T-helper 1 cell treated with Interleukin-12 subunit alpha and Interleukin-12 subunit beta and Interleukin-4 antibody, amounts not matched to agents 30 ng/mL and 1 ng/mL, for 36 hours (primary cell): ENCODE results near the gene TMEM79. TPM values are rescaled to one million over a fixed set of nuclear protein-coding genes. Genes with fewer than 3 reads are reported as not detected.

Source experiments
- intact Hi-C: fragments of 100-400 bp; cut with micrococcal nuclease; formaldehyde crosslinking; loops from one replicate; pipeline ENCODE4 v1.15.1; 2024
- total RNA-seq: library from RNA; stranded (reverse); gene quantifications from 2 replicates; pipeline ENCODE4 v1.2.3, GENCODE V29; 2022

Gene TMEM79
- total RNA-seq, 1 donor from 2014 or later: 8.4 TPM

DNA sequence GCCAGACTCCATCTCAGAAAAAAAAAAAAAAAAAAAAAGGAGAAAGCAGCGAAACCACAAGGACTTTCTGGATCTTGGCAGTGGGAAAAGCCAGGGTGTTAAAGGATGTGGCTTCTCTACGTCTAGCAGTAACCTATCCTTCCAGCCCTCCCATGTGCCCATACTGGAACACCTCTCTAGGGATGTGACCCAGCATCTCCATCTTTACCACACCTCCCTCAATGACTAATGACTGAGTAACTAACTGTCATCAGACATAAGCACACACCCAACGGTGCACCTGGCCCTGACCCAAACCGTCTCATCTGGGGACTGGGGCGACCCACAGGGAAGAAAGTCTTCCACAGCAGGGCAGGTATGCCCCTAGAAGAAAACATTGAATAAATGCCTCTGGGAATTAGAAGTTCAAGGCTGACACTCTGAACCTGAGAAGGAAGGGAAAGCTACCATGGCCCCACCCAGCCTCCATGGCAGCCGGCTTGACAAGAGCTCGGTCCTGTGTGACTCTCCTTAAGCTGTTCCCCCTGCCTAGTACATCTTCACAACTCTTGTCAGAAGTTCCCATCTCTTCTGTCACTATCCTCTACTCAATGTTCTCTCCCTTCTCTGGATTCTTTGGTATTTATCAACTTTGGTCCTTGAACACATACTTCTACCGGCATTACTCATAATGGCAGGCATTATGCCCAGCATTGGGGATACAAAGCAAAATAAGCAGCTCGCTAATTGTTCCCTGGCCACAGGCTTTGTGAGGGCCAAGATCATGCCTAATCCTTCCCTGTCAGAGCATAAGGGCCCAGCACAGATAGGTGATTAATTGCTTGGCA lies 21.5 kb upstream of the TMEM79 start:
- intact Hi-C loops: no loop called here

DNA sequence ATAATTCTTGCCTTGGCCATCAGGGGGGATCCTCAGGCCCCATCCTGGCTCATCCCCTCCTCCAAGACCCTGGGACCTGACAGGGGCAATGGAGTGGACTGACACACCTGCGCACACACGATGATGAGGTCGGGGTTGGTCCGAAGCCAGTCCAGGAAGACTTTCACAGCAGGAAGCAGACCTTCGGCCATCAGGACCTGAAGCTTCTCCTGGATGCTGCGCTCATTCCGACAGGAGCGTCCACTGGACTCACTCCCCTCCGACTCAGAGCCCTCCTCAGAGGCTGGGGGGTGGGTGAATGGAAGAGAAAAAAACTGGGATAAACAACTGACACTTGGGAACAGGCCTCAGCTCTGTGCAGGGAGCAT lies 20.9 kb upstream of the TMEM79 start:
- intact Hi-C loops: no loop called here

DNA sequence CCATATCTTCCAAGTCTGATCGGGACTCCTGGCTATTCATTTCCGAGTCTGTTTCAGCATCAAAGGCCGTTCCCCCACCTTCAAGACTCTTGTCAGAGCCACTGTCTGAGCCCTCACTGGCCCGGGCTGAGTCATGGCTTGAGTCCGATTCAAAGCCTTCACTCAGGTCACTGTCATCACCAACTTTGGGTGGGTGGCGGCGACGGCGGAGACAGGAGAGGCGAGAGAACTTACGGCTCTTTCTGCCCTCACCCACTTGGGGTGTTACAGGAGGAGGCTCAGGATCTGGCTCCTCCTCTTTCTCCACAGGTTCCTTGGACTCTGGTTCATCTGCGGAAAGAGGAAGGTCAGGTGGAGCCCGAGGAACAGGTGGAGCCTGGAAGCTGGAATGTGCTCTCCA lies 18.1 kb upstream of the TMEM79 start:
- intact Hi-C loops: no loop called here

DNA sequence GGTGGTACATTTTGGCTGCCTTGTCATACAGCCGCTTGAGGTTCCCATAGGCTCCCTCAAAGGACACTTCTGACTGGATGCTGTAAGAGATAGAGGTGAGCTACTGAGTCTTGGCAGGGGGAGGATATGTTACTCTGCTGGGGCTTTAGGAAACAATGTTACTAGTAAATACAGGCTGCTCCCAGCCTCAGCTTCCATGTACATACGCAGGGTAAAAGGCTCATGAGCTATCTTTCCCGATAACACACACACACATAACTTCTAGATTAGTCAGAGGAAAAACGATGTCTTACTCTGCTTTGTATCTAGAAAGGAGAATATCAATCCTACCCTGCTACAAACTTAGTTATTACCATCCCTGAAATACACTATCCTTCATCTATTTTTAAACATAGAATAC lies 15.8 kb upstream of the TMEM79 start:
- intact Hi-C loops: no loop called here

DNA sequence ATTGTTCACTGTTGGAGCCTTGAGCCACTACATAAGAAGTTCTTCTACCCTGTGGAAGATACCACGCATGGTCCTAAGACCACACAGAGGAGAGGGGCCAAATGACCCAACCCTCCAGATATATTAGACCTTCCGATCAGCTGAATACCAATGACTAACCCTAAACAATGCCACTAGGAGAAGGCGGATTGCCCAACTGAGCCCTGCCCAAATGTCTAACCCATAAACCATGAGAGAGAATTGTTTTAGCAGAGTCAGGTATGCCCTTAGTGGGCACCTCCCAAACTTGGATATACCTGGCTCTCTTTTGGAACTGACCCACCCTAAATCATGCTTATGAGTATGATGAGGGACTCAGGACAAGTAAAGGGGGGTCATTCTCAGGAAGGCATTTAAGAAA lies 13.8 kb upstream of the TMEM79 start:
- intact Hi-C loops: no loop called here

DNA sequence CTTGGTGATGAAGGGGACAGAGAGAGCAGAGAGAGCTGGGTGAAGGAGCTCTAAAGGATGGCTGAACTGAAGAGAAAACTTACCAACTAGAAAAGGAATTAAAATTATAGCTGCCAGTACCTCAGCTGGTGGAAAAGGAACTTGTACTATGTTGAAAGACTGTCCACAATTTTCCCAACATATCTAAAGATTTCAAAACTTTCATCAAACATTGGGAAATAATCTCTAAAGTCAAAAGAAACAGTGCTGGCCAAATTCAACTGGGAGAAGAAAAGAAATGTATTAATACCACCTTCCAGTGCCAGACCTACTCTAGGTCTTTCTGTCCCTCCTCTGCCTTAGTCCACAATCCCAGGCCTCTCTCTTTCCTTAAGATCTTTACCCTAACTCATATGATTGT lies 7.6 kb upstream of the TMEM79 start:
- intact Hi-C loops: no loop called here

DNA sequence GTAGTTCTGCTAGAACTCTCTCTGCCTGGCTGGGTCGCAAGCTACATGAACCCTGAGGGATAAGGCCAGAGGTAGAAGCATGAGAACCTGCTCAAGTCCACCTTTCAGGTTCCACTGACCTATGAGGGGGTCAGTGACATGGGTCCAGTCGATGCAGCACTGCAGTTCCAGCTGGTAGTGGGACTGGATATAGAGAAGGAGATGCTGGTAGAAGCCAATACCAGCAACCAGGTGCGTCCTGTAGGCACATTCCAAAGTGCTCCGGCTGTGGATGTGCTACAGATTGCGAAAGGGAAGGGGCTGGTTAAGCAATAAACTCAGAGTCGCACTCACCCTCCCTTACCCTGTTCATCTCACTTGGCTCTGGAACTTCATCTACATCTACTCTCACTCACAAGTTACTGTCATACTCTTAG lies 7.2 kb upstream of the TMEM79 start:
- intact Hi-C loops: no loop called here

DNA sequence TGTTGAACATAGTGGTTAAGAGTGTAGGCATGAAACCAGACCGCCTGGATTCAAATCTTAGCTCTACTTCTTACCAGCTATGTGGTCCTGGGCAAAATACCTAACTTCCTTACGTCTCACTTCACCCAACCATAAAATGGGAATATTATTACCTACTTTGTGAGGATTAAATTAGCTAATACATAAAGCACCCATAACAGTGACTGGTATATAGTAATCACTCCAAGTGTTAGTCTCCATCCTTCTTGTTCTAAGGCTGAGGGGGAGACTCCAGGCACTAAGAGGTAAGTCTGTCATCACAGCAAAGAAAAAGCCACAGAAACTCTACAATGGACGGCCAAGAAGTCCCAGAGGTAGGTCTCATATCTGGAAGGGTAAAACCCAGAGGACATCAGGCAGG lies 4.3 kb upstream of the TMEM79 start:
- intact Hi-C loops: loop anchor here (5.0 kb wide), 3 partner anchors 368 to 1008 kb away; partner anchors contain the start of genes CLK2 and RIT1

DNA sequence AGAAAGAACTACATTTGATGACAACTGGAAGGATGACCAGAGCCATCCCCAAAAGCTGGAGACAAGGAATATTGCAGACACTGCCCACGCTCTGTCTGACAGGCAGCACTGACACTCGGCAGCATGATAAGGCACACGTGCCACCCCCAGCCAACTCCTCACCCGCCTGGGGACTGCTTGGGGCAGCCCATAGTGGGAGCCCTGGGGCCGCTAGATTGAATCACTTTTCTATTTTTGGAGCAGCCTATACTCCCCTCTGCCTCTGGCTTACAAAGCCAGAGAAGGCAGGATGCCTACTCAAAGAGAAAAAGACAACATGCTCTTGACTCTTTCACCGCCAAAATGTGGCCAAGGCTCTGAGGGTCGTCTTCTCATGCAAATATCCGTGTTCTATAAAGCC lies 2.8 kb upstream of the TMEM79 start:
- intact Hi-C loops: loop anchor here (5.0 kb wide), 3 partner anchors 369 to 1009 kb away; partner anchors contain the start of genes CLK2 and RIT1

DNA sequence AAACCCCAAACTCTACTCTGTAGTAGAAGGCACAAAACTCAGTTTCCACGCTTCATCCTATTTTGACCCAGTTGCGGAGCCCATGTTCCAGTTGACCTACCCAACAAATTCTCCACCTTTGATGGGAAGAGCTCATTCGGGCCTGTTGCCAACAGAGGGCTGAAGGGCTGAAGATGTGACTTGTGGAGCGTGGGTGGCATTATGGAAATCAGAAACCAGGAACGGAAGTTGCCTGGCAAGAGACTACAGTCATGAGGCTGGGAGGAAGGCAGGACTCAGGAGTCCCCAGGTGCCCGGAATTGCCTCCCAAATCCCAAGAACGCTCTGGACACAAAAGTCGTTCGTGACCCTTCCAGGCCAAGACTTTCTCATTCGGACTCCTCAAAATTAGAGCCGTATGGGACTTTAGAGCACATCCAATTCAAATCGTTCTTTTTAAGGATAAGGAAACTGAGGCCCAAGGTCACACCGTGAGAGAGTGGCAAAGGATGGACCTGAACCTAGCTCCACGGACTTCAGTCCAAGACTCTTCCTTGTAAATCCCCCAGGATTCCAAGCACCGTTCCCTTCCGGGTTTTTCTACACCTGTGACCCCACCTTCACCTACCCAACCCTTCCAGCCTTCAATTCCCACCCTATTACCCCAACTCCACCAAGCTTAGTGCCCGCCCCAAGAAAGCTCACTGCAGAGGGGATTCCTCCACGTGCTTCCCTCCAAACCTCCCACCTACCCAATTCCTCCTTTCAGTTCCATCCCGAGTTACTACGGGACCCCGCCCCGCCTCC lies 2.2 kb upstream of the TMEM79 start:
- intact Hi-C loops: loop anchor here (1.0 to 5.0 kb wide), 12 partner anchors 56 to 1010 kb away; partner anchors contain the start of genes CCT3, CLK2, GON4L and KHDC4

DNA sequence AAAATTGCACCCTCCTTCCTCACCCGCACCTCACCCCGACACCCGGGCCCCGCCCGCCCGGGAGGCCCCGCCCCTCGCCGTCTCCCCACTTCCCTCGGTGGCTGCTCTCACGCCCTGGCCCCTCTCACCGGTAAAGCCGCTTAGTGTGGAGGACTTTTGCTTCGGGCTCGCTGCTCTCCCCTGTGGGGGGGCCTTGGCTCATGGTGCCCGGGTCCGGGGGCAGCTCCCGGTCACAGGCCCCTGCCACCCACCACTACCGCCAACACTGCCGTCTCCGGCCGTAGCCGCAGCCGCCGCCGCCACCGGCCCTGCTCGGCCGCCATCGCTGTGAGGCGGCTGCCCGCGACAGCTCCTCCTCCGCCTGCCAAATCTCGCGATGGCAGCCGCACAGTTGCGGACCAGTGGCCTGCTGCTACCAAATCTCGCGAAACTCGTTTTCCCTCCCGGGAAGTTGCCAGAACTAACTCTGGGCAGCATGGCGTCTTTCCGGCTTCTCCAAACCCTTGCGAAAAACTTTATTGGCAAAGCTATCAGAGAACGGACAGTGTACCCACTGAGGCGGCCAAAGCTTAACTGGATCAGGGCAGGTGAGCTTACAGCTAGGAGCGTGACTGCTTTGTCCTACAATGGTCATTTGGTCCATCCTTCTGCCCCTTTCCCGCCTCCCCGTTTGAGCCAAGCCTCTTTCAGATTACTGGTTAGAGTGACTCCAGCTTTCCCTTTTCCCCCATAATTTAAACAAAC lies 1.5 kb upstream of the TMEM79 start, which contains the start of gene SMG5:
SMG5 (minus strand) TSS at position 347 of the 744 bp plus-strand sequence; CDS start at position 202, 145 bp downstream.
- intact Hi-C loops: loop anchor here (1.0 to 5.0 kb wide), 13 partner anchors 13 to 1010 kb away; partner anchors contain the start of genes CCT3, CLK2, GLMP and GON4L

DNA sequence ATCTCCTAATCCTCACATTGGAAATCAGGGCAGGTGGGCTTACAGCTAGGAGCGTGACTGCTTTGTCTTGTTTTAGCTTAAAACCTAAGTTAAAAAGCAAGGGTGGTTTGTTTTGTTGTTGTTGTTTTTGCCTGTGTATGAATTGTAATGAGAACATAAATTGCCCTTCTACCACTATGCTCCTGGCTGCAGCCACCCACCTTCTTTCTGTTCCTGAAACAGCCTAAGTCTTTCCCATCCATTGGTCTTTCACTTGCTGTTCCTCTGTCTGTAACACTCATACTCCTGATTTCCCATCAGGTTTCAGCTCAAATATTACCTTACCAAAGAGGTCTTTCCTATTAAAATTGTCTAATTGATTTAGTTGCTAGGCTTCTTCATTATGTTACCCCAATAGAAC lies 604 bp upstream of the TMEM79 start:
- intact Hi-C loops: loop anchor here (1.0 to 5.0 kb wide), 8 partner anchors 12 to 1011 kb away; partner anchors contain the start of genes CLK2, GLMP, KHDC4 and RIT1

DNA sequence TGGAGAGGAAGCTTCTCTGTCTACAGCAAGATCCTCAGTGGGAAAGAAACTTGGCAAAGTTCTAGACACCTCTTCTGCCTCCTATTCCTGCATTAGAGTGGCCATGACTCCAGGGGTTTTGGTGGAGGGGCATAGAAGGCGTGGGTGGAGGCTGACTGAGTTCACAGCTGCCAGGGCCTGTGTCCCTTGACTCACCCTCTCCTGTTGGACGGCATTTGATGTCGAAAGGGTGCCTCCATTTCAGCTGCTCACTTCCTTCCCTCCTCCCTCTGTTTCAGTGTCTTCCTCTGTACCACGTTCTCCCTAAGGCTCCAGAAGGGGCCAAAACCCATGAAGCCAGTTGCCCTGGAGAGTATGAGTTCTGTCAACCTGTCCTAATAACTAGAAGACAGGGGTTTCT lies 632 bp downstream of the TMEM79 start:
- intact Hi-C loops: loop anchor here (5.0 kb wide), 3 partner anchors 372 to 1012 kb away; partner anchors contain the start of genes CLK2 and RIT1

DNA sequence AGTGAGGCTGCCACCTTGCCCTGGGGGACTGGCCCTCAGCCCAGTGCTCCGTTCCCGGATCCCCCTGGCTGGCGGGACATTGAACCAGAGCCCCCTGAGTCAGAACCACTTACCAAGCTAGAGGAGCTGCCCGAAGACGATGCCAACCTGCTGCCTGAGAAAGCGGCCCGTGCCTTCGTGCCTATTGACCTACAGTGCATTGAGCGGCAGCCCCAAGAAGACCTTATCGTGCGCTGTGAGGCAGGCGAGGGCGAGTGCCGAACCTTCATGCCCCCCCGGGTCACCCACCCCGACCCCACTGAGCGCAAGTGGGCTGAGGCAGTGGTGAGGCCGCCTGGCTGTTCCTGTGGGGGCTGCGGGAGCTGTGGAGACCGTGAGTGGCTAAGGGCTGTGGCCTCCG lies 1.3 kb downstream of the TMEM79 start:
- intact Hi-C loops: no loop called here

DNA sequence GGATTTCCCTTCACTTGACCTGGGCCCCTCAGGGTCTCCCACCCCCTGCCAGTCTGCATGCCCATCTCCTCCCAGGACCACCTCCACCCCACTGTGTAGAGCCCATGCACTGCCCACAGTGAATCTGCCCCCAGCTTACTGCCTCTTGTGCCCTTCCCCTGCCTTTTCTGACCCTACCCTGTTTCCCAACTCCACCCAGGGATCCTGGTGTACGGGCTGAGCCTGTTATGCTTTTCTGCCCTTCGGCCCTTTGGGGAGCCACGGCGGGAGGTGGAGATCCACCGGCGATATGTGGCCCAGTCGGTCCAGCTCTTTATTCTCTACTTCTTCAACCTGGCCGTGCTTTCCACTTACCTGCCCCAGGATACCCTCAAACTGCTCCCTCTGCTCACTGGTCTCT lies 1.9 kb downstream of the TMEM79 start:
- intact Hi-C loops: no loop called here

DNA sequence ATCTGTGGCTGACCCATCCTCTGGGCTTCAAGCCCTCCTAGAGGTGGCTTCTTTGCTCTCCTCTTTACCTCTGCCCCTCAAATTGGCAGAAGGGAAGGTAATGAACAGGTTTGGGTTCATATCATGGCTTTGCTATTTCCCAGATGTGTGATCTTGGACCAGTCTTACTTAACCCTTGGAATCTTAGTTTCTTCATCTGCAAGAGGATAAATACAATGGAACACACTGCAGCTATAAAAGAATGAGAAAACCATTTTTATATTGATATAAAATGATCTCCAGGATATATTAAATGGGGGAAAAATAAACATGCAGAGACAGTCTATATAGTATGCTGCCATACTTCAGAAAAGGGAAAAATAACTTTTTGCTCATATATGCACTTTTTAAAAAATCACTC lies 5.7 kb downstream of the TMEM79 start:
- intact Hi-C loops: no loop called here

DNA sequence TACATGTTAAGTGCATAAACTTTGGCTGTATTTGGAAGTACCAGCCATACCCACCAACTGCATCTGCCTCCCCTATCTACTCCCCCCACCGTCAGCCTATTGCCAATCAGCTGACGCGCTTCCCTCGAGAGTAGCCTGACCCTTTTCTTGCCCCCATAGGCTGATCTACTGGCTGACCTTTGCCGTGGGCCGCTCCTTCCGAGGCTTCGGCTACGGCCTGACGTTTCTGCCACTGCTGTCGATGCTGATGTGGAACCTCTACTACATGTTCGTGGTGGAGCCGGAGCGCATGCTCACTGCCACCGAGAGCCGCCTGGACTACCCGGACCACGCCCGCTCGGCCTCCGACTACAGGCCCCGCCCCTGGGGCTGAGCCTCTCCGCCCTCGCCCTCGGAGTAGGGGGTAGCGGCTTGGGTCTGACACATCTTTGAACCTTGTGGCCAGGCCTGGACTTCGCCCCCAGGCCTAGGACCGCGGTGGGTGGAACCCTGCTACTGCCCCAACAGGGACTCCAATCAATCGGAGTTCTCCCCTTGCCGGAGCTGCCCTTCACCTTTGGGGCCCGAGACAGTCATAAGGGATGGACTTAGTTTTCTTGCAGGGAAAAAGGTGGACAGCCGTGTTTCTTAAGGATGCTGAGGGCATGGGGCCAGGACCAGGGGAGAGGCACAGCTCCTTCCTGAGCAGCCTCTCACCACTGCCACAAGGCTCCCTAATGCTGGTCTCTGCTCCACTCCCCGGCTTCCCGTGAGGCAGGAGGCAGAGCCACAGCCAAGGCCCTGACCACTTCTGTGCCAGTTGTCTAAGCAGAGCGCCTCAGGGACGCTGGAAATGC lies 7.3 kb downstream of the TMEM79 start:
- intact Hi-C loops: no loop called here

DNA sequence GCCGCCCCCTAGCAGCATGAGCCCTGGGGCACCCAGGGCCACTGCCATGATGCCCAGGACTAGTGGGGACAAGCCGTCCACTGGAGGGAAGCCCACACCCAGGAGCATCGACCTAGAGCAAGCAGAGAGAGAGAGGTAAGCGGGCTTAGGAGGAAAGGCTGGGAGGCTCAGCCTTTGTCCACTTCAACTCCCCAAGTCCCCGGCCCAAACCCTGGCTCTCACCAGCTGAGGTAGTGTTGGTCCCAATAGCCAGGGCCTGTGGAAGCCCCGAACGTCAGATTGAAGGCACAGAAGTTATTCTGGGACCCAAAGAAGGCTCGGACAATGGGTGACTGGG lies 8.9 kb downstream of the TMEM79 start:
- intact Hi-C loops: no loop called here

DNA sequence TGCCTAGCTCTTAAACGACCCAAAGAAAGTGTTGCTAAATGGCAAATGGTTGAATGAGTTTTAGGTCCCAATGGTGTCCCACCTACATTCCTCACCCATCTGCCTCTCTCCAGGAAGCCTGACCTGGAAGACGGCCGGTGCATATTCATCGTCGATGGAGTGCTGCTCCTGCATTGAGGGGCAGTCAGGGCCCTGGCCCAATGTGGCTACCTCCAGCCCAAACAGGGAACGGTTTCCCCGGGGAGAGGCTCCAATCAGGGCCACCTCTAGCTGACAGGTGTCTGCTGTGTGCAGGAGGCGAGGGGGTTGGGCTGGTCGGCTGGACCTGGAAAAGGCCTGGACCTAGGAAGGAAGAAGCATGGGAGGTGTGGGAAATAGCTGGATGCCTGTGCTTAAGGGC lies 9.8 kb downstream of the TMEM79 start:
- intact Hi-C loops: no loop called here

DNA sequence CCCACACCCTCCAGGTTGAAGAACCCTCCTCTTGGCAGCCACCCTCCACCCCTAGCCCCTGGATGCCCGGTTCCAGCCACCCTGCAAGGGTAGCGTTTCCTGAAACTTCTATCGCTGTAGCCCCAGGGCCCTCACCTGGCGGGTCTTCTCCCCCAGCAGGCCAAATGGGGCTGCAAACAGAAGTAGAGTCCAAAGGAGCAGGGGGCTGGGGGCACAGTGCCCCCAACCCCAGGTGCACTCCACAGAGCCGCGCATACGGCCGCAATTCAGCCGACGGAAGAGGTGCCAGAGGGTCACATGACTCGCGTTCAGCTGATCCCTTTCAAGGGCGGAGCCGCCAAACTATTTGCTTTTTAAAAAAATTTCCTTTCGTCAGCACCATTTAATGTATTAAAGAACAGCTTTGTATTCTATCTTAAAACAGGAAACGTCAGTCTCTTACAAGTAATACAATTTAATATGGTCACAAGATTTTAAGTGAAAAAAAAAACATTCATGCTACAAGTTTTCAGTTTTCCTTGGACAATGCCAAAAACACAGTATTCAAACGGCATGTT lies 11.3 kb downstream of the TMEM79 start, which contains the start of gene GLMP:
GLMP (minus strand) TSS at position 289 of the 557 bp plus-strand sequence; CDS start at position 255, 34 bp downstream.
- intact Hi-C loops: loop anchor here (1.0 kb wide), 2 partner anchors 12 to 43 kb away; partner anchors contain the start of genes CCT3 and TSACC
